ENCODE data around the gene CACNA1E.

The CACNA1E gene

GRCh38 chr1:181807251-181807650 is 323.9 kb downstream of the CACNA1E start:
- no peak for ATAC-seq
- no peak for TF ChIP-seq POU6F1 (CRISPR knock-in tag; IDR thresholded peaks at IDR 0.05; ENCODE audit: borderline replicate concordance, low read depth)
- TF ChIP-seq ZNF565 (CRISPR knock-in tag; conservative IDR thresholded peaks at IDR 0.05; ENCODE audit: low read depth), result no peak
- no peak for TF ChIP-seq PPARA (CRISPR knock-in tag; IDR thresholded peaks at IDR 0.05; ENCODE audit: borderline replicate concordance)

DNA sequence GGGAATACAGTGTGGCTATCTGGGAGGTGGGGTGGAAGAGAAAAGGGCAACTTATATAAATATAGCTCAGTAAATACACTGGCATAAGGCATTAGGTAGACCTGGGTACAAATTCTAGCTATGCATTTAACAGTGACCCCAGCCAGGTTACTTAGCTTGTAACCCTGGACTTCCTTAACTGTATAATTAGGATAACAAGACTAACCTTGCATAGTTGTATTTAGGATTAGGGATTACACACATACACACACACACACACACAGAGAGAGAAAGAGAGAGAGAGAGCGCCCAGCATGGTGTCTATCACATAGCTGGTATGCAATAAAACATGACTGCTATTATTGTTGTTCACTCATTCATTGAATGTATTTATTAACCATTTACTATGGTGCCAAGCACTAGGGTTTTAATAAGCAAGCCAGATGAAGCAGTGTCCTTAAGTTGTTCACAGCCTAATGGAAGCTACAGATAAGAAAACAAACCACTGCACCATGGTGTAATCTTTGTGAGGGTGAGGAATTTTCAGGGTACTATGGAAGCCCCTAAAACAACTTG is 326.8 kb downstream of the CACNA1E start:
- TF ChIP-seq ESRRG (CRISPR knock-in tag; IDR thresholded peaks at IDR 0.05), result no peak
- no peak for TF ChIP-seq POU6F1 (CRISPR knock-in tag; IDR thresholded peaks at IDR 0.05; ENCODE audit: borderline replicate concordance, low read depth)
- TF ChIP-seq TOX (CRISPR knock-in tag; IDR thresholded peaks at IDR 0.05; ENCODE audit: borderline replicate concordance), result no peak
- TF ChIP-seq ZNF565 (CRISPR knock-in tag; conservative IDR thresholded peaks at IDR 0.05; ENCODE audit: low read depth), result no peak
- no peak for TF ChIP-seq RARB (CRISPR knock-in tag; IDR thresholded peaks at IDR 0.05)
- TF ChIP-seq TCF4 (CRISPR knock-in tag; IDR thresholded peaks at IDR 0.05; ENCODE audit: borderline replicate concordance), result no peak
- no peak for TF ChIP-seq ZFP30 (CRISPR knock-in tag; IDR thresholded peaks at IDR 0.05)
- TF ChIP-seq CSDC2 (CRISPR knock-in tag; IDR thresholded peaks at IDR 0.05), result no peak
- TF ChIP-seq GLIS3 (CRISPR knock-in tag; IDR thresholded peaks at IDR 0.05), result no peak
- no peak for TF ChIP-seq TSHZ2 (CRISPR knock-in tag; IDR thresholded peaks at IDR 0.05)
- TF ChIP-seq ZNF8 (CRISPR knock-in tag; IDR thresholded peaks at IDR 0.05), result no peak
- no peak for TF ChIP-seq ZC3H10 (CRISPR knock-in tag; IDR thresholded peaks at IDR 0.05)
- TF ChIP-seq PATZ1 (CRISPR knock-in tag; IDR thresholded peaks at IDR 0.05; ENCODE audit: borderline replicate concordance), result no peak
- TF ChIP-seq PPARA (CRISPR knock-in tag; IDR thresholded peaks at IDR 0.05; ENCODE audit: borderline replicate concordance), result no peak
- TF ChIP-seq CREB5 (CRISPR knock-in tag; IDR thresholded peaks at IDR 0.05; ENCODE audit: low read depth), result no peak
- TF ChIP-seq ZNF70 (CRISPR knock-in tag; IDR thresholded peaks at IDR 0.05), result no peak
- TF ChIP-seq ISL1 (CRISPR knock-in tag; IDR thresholded peaks at IDR 0.05), result no peak
- no peak for TF ChIP-seq ZFP3 (CRISPR knock-in tag; IDR thresholded peaks at IDR 0.05)
- TF ChIP-seq OSR1 (CRISPR knock-in tag; IDR thresholded peaks at IDR 0.05), result no peak
- no peak for TF ChIP-seq BACH2 (CRISPR knock-in tag; IDR thresholded peaks at IDR 0.05; ENCODE audit: borderline replicate concordance)
- ATAC-seq, result no peak

- ATAC-seq, result no peak
- no peak for TF ChIP-seq TSHZ2 (CRISPR knock-in tag; IDR thresholded peaks at IDR 0.05)
- no peak for TF ChIP-seq GLIS3 (CRISPR knock-in tag; IDR thresholded peaks at IDR 0.05)
- no peak for TF ChIP-seq SNAI2 (CRISPR knock-in tag; IDR thresholded peaks at IDR 0.05)
- no peak for TF ChIP-seq TCF4 (CRISPR knock-in tag; IDR thresholded peaks at IDR 0.05; ENCODE audit: borderline replicate concordance)
- TF ChIP-seq PPARA (CRISPR knock-in tag; IDR thresholded peaks at IDR 0.05; ENCODE audit: borderline replicate concordance), result no peak
- TF ChIP-seq PATZ1 (CRISPR knock-in tag; IDR thresholded peaks at IDR 0.05; ENCODE audit: borderline replicate concordance), result no peak
- no peak for TF ChIP-seq ZNF565 (CRISPR knock-in tag; conservative IDR thresholded peaks at IDR 0.05; ENCODE audit: low read depth)
- TF ChIP-seq ZFP3 (CRISPR knock-in tag; IDR thresholded peaks at IDR 0.05), result no peak
- no peak for TF ChIP-seq RARB (CRISPR knock-in tag; IDR thresholded peaks at IDR 0.05)
- TF ChIP-seq TOX (CRISPR knock-in tag; IDR thresholded peaks at IDR 0.05; ENCODE audit: borderline replicate concordance), result no peak
Observed at GRCh38 chr1:181812208-181812607, 328.9 kb downstream of the CACNA1E start.

Measured in SK-N-SH treated with all-trans-retinoic acid at 6 μM for 48 hours (cell line).